Mesothelial cell of epicardium (in vitro differentiated cells): ENCODE data around the gene KCNQ1OT1. TPM values are rescaled to one million over a fixed set of nuclear protein-coding genes. Genes with fewer than 3 reads are reported as not detected.
A peak's percentile ranks its signal among the peaks of the same experiment; 100 is the strongest.

Experiments
- DNase-seq, 2 experiments: peaks; one replicate each; pipeline ENCODE4 v3.0.0; 2021; ENCODE audit warnings: low spot score in 2 of 2; ENCODE audit not compliant: unreplicated experiment in 2 of 2
- H3K27ac Mint-ChIP-seq: 2 replicates; pipeline ENCODE4 v1.8.0; 2021; ENCODE audit warnings: mixed read lengths
- H3K27me3 Mint-ChIP-seq: 2 replicates; pipeline ENCODE4 v1.8.0; 2021; ENCODE audit warnings: low read depth, mixed read lengths
- H3K36me3 Mint-ChIP-seq: 2 replicates; pipeline ENCODE4 v1.8.0; 2021; ENCODE audit warnings: mixed read lengths
- H3K4me1 Mint-ChIP-seq: 2 replicates; pipeline ENCODE4 v1.8.0; 2021; ENCODE audit warnings: mixed read lengths
- H3K4me3 Mint-ChIP-seq: 2 replicates; pipeline ENCODE4 v1.8.0; 2021; ENCODE audit warnings: mild to moderate bottlenecking, moderate library complexity, mixed read lengths
- H3K9me3 Mint-ChIP-seq: 2 replicates; pipeline ENCODE4 v1.8.0; 2021; ENCODE audit warnings: mixed read lengths
- total RNA-seq: library from RNA; stranded (reverse); gene quantifications from 3 replicates; pipeline ENCODE4 v1.2.1, GENCODE V29; 2021
- TF ChIP-seq, protein P1 (sequence below): fragments of 200-600 bp; sonication (generic); IDR thresholded peaks from one replicate; pipeline ENCODE4 v1.5.0; 2021; ENCODE audit warnings: antibody characterized with exemption; ENCODE audit not compliant: unreplicated experiment

Gene KCNQ1OT1
- total RNA-seq, 1 donor from 2014 or later, result 35.1 TPM

DNA sequence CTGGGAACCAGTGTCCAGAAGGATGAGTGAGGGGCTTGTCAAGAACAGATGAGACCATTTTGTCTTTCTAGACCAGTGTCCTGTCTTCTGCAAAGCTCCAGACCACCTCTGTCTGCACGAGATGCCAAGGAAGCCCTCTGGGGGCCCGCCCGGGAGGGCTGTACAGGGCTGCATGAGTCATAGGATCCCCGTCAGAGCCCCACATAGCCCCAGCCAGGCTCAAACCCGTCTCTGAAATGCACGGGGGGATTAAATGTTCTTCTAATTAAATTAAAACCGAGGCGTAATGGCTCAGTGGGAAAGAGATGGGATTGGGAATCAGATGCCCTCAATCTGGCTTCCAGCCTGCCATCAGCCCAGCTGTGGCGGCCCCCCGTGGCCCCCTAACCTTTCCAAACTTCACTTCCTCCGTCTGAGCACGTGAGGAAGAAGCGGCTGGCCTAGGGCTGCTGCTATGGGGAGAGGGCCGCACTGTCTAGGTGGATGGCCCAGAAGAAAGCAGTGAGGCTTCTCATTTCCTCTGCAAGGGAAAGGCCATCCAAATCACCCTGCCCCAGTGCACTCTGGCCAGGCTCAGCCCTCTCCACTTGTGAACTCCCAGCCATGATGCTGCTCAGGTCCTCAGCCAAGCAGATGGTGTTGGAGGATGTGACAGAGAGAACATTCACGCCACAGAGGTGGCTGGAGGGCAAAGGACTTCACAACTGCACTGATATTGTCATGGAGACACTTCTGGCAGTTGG is 32.8 kb downstream of the KCNQ1OT1 start:
- DNase-seq, result no peak
- Mint-ChIP-seq H3K36me3 (peaks cover 54% of the 10 kb centered on the region), H3K27ac (no peak overlapping the region), H3K27me3 (no peaks in the 10 kb centered on the region), H3K9me3 (peaks cover 4% of the 10 kb centered on the region), H3K4me3 (no peak overlapping the region), H3K4me1 (peaks cover 12% of the 10 kb centered on the region)
- TF ChIP-seq, protein P1, sequence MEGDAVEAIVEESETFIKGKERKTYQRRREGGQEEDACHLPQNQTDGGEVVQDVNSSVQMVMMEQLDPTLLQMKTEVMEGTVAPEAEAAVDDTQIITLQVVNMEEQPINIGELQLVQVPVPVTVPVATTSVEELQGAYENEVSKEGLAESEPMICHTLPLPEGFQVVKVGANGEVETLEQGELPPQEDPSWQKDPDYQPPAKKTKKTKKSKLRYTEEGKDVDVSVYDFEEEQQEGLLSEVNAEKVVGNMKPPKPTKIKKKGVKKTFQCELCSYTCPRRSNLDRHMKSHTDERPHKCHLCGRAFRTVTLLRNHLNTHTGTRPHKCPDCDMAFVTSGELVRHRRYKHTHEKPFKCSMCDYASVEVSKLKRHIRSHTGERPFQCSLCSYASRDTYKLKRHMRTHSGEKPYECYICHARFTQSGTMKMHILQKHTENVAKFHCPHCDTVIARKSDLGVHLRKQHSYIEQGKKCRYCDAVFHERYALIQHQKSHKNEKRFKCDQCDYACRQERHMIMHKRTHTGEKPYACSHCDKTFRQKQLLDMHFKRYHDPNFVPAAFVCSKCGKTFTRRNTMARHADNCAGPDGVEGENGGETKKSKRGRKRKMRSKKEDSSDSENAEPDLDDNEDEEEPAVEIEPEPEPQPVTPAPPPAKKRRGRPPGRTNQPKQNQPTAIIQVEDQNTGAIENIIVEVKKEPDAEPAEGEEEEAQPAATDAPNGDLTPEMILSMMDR, result no peak

DNA sequence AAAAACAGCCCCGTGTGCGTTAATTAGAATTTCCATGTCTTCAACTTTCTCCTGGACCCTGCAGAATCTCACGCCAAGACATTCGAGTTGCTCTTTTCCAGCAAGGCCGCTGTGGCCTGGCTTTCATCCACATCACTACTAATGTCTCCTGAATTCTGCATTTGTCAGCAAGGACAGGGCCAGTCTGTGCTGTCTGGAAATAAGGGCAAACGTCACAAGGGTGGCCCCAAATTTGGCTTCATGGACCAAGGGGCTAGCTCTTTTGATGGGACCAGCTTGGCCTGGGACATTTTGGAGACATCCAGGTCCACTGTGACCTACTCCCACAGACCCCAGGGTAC is 33.4 kb downstream of the KCNQ1OT1 start:
- H3K4me1 Mint-ChIP-seq, result peaks cover 12% of the 10 kb centered on the region
- H3K27ac Mint-ChIP-seq, result no peak overlapping the region
- H3K4me3 Mint-ChIP-seq, result no peak overlapping the region
- TF ChIP-seq, protein P1, result no peak
- H3K9me3 Mint-ChIP-seq, result peaks cover 4% of the 10 kb centered on the region
- DNase-seq, result no peak
- no peaks in the 10 kb centered on the region for H3K27me3 Mint-ChIP-seq
- H3K36me3 Mint-ChIP-seq, result peaks cover 57% of the 10 kb centered on the region

DNA sequence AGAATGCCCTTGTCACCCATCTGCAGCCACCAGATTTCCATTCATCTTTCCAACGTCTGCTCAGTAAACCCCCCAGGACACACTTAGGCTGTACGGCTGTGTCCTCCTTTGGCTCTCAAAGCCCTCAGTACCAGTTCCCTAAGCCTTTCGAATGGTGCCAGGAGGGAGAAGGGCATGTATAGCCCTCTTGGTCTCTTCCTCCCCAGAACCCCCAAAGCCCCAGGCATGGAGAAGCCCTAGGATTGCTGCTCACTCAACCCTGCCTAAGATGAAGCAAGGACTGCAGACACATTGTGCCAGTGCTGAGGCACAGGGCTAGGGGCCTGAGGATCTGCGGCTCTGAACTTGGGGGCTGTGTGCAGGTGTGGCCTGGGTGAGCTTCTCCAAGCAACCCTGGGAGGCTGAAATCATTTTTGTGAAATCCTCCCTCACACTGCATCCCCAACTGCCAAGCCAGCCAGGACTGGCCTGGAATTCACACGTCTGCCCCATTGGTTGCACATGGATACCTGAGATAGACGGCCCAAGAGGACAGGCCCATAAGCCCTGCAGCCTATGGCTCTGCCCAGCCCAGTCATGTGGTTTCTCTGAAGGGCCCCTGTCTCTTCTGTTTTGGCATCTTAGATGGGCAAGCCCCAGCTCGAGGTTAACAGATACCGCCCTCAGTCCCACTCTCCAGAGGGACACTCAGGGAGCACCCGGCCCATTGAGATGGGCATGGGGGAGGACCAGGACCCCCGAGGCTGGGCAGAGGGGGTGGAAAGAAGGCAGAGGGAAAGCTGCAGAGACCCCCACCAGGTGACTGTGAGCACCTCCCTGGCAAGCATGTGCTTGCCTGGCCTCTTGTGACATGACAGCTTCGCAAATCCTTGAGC is 34.0 kb downstream of the KCNQ1OT1 start:
- peaks cover 10% of the 10 kb centered on the region for H3K9me3 Mint-ChIP-seq
- peak overlapping the region; percentile 12 for H3K27ac Mint-ChIP-seq
- TF ChIP-seq, protein P1, result no peak
- no peak for DNase-seq
- H3K4me1 Mint-ChIP-seq, result peaks cover 12% of the 10 kb centered on the region
- H3K27me3 Mint-ChIP-seq, result no peaks in the 10 kb centered on the region
- no peak overlapping the region for H3K4me3 Mint-ChIP-seq
- peaks cover 62% of the 10 kb centered on the region for H3K36me3 Mint-ChIP-seq

DNA sequence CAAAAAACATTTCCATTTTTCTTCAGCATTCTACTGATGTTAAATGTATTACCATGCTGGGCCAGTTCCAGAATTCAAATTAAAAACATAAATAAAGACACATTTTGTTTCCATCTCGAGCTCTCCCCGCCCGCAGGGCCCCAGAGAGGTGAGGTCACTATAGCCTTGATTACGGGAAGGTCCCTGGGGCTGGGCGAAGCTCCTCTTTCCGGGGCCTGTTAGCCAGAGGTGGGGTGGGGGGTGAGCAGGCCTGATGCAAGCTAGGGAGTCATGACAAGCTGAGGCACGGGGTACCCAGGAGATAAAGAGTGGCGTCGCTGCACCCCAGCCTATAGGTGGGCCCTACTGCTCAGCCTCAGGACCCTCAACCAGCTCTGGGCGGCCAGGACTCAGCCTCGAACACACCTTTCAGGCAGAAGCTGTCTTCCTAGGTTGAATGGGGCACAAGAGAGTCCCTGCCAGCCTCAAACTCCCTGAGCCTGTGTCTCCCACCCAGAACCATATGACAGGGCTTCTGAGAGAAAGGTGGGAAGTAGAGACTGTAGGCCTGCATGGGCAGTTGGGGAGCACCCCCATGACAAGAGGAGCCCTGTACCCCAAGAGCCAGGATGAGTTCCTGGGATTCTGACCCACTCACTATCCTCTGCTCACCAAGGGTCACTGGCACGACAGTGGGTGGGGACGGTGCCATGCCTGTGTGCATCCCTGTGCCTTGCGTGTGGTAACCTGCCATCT is 34.8 kb downstream of the KCNQ1OT1 start:
- H3K36me3 Mint-ChIP-seq, result peaks cover 65% of the 10 kb centered on the region
- peaks cover 17% of the 10 kb centered on the region for H3K9me3 Mint-ChIP-seq
- H3K27ac Mint-ChIP-seq, result no peak overlapping the region
- no peak overlapping the region for H3K4me3 Mint-ChIP-seq
- TF ChIP-seq, protein P1, result no peak
- H3K27me3 Mint-ChIP-seq, result no peaks in the 10 kb centered on the region
- peaks cover 12% of the 10 kb centered on the region for H3K4me1 Mint-ChIP-seq
- DNase-seq, result no peak

DNA sequence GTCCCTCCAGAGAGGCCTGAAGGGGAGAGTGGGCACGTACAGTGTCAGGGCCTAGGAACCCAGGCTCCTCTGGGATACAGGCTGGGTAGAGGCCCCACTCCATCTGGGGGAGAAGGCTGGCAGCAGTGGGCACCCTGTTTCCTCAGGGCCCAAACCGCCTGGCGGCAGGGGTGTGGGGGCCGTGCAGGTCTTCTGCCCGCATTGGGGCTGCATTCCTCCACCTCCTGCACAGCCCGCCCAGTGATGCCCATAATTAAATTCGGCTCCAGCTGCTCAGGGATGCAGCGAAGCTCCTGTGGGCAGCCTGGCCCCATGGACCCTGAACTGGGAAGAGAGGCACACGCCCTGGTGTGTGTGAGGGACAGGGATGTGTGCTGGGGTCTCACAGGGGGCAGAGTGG is 35.4 kb downstream of the KCNQ1OT1 start:
- Mint-ChIP-seq H3K36me3 (peaks cover 60% of the 10 kb centered on the region), H3K27ac (no peak overlapping the region), H3K9me3 (peaks cover 18% of the 10 kb centered on the region), H3K4me1 (peaks cover 12% of the 10 kb centered on the region), H3K4me3 (no peak overlapping the region), H3K27me3 (no peaks in the 10 kb centered on the region)
- TF ChIP-seq, protein P1, result no peak
- DNase-seq, result no peak
